EH (cell line): ENCODE results near the gene GSE1.
A peak's percentile ranks its signal among the peaks of the same experiment; 100 is the strongest.

ENCODE experiments used
- DNase-seq: peaks from one replicate; pipeline ENCODE4 v3.0.0-alpha.2; 2015; ENCODE audit warnings: low read depth

The GSE1 gene

DNA sequence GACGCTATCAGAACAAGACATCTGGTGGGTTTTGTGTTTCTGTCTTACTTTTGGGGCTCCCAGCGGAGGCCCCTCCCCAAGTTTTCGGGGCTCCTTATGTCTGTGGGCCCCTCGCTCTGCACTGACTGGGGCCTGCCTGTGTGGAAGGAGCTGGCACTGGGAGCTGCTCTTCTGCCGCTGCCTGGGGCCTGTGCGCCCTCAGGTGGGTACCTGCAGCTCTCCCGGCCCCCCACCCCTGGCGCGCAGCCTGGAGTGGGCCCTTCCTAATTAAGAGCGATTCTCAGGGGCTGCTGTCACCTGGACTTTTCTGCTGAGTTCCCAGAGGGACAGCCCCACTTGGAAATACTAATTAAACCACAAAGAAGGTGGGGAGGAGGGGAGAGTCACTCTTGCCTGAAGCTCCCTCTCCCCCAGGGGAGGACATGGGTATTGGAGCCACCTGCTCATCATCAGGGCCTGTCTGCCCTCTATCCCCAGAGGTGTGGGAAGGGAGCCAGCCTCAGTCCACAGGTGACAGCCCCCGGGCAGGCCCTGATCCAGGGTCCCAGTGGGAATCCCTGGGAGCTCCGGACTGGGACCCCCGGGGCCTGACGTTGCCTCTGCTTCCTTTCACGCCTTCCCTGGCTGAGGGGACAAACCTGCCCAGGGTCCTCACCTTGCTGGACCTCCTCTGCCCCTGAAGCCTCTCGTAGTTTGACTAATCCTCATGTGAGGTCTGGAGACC lies 36.5 kb downstream of the GSE1 start:
- DNase-seq, result no peak

DNA sequence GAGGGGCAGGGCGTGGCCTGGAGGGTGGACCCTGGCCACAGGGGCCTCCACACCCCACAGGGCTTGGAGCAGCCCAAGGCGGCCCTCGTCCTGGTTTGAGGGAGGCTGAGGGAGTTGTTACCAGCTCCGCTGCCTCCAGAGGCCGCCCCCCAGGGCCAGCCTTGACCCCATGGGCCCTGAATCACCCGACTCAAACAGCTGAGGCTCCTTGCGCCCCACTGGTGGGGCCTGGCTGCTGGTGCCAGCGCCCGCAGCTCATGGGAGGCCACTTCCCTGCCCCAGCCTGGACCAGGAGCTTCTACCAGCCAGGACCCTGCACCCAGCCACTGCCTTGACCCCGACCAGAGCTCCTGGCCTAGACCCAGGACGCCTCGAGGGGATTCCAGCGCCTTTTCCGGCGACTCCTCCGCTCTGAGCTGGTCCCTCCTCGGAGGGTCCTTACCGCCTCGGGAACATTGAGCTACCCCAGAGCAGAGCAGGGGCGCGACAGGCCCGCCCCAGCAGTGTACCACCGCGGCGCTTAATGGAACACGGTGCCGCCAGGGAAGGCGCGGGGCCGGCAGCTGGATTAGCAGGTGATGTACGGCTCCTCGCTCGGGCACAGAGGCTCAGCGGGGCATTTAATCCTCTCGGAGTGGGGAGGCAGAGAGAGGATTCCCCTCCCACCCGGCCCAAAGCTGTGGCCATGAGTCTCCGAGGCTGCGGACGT lies 37.2 kb downstream of the GSE1 start:
- no peak for DNase-seq

DNA sequence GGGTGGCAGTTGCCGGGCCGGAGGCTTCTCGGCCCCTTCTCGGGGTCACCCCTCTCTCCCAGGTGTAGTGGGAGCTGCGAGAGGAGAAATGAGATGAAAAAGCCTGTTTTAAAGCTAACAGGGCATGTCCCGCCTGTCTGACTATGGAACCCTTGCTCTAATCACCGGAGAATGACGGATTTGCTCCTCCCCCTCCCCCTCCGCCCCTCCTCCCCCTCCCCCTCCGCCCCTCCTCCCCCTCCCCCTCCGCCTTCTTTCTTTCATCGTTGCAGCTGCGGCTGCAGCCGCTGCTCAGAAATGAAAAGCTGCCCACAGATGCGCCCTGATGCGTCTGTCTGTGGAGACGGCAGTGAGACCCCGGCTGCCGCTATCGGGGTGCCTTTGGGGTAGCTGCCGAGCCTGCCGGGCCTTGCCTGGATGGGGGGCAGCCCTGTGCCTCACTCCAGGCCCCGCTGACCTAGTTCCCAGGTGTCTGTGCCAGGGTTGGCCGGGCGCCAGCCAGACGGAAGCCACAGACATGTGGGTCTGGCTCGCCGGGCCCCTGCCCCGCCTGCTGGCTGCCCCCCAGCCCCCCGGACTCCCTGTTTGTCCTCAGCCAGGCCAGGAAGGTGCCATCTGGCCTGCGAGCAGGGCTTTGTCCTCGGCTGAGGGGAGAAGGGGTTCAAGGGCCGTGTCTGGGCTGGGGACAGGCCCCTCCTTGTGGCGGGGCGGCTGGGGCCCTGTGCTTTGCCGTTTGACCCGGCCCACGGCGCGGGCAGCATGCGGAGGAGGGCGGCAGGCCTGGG lies 37.9 kb downstream of the GSE1 start:
- no peak for DNase-seq

DNA sequence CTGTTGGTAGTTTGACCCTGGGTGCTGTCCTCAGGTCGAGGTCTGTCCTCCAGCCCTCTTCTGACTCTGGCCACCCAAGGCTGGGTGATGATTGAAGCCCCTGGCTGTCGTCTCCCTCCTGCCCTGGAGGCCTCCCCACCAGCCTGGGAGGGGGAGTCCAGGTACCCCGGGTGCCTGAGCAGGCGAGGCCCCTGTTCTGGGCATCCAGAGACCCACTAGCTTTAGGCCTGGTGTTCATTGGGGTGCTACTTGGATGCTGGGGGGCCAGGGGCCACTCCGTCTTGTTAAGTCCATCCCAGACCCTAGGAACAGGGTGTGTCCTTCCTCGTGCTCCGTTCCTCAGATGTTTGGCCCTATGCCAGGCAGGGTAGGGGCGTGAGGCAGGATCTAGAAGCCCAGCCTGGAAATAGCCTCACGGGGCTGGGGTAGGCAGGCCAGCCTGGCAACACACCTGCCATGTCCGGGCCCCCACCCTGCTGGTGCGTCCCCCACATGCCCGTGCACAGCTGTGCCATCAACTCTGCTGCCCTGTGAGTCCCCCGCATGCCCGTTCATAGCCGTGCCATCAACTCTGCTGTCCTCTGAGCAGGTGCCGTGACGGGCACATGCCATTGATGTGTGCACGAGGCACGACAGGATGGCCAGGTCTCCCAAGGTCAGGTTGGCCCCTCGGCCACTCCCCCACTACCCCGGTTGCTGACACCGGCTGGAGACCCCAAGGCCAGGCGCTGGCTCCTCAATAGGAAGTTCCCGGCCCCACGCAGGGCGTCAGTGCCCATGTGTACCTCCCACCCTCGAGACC lies 38.7 kb downstream of the GSE1 start:
- no peak for DNase-seq

DNA sequence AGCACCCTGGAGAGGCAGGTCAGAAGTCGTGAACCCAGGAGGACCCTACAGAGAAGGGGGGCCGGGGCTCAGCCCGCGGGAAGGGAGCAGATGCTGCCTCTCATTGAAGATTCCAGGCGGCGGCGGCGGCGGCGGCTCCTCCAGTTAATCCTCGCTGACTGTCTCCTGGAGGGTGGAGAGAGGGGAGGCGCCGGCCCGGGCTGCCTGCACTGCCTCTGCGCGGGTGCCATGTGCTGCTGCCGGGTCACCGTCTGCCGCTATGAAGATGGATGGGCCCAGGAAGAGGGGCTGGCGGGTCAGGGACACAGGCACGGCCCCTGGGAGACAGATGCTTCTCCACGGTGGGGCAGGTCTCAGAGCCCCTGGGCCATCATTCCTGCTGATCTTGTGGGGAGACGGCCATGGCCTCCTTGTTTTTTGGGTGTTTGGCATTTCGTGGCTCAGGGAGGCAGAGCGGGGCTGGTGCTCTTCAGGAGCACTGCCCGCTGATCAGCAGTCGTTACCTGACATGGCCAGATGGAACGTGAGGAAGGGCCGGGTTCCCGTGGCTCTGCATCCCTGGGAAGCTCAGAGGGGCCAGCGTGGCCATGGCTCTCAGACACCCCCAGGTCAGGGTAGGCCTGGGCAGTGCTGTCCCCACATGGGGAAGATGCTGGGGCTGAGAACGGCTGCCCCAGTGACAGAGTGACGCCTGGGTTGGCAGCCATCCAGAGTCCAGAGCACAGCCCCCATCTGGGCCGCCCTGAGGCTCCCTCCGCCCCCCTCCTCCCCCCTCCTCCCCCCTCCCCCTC lies 39.5 kb downstream of the GSE1 start:
- DNase-seq, result peak; percentile 72

DNA sequence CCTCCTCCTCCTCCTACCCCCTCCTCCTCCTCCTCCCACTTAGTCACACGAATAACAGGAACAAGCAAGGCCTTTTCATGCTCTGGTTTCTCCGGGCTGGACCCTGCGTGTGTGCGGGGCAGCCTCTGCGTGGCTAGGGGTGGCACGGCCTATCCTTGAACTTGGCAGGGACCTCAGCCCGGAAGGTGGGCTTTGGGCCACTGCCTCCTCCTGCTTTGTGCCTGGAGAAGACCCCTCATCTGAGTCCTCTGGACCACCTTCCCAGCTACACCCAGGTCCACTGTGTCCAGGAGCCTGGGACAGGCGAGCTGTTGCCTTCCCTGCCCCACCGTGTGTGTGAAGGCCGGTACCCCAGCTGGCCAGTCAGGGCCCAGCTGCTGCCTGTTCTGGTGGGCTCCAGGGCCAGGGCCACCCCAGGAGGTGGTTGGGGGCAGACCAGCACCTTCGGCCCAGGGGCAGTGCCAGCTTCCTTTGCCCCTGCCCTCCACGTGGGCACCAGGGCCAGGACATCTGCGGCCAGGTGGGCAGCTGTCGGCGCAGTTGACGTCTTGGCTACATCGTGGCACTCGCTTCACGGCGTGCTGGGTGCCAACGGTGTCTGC lies 40.3 kb downstream of the GSE1 start:
- DNase-seq, result no peak

DNA sequence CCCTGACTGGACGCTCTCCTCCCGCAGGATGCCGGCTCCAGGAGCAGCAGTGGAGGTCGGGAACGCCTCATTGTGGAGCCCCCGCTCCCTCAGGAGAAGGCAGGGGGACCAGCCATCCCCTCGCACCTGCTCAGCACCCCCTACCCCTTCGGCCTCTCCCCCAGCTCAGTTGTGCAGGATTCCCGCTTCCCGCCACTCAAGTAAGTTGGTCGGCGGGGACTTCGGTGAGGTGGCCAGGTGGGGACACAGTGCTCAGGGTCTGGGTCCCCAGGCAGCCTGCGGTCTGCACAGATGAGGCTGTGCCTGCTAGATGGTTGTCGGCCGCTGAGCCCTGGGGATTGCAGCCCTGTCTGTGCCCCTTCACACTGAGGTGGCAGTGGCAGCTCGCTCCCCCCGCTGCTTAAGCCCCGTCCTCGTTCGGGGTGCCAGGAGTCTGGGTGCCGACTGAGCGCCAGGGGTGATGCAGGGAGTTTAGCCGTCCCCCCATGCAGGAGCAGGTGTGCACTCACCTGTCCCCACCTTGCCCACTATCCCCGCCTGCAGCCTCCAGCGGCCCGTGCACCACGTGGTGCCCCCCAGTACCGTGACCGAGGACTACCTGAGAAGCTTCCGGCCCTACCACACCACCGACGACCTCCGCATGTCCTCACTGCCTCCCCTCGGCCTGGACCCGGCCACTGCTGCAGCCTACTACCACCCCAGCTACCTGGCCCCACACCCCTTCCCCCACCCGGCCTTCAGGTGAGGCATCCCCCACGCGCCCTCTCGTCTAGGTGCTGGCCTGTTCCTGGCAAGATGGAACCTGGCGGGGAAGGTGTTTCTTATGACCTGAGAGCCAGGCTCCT lies 41.4 kb downstream of the GSE1 start:
- no peak for DNase-seq

DNA sequence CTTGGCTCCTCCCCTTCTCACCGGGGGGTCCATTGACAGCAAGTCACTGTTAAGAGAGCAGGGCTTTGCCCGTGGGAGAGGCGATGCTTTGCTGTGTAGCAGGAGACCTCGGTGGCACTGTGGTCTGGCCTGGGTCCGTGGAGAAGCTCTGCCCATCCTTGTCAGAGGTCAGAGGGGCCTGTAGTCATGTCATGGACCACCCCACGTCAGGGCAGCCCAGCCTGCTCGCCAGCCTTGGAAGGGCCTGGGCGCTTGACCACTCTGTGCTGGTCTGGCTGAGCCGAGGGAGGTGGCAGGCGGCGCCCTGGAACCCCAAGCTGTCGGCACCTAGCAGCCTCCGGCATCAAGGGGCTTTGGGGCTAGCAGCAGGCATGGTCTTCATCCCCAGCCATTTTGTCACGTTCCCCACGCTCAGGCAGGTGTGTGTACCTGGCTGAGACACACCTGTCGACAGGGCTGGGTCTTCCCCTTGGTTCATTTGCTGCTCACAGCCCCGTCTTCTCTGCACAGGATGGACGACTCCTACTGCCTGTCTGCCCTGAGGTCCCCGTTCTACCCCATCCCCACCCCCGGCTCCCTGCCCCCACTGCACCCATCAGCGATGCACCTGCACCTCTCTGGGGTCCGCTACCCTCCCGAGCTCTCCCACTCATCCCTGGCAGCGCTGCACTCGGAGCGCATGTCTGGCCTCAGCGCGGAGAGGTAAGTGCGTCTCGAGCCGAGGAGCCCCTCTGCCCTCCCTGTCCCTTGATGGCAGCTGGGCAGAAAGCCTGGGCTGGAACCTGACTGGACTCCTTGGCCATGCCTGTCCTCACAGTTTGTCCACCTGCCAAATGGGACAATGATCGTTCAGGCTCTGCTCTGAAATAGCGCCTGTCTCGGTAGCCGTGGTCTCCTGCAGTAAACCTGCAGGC lies 42.4 kb downstream of the GSE1 start:
- no peak for DNase-seq

DNA sequence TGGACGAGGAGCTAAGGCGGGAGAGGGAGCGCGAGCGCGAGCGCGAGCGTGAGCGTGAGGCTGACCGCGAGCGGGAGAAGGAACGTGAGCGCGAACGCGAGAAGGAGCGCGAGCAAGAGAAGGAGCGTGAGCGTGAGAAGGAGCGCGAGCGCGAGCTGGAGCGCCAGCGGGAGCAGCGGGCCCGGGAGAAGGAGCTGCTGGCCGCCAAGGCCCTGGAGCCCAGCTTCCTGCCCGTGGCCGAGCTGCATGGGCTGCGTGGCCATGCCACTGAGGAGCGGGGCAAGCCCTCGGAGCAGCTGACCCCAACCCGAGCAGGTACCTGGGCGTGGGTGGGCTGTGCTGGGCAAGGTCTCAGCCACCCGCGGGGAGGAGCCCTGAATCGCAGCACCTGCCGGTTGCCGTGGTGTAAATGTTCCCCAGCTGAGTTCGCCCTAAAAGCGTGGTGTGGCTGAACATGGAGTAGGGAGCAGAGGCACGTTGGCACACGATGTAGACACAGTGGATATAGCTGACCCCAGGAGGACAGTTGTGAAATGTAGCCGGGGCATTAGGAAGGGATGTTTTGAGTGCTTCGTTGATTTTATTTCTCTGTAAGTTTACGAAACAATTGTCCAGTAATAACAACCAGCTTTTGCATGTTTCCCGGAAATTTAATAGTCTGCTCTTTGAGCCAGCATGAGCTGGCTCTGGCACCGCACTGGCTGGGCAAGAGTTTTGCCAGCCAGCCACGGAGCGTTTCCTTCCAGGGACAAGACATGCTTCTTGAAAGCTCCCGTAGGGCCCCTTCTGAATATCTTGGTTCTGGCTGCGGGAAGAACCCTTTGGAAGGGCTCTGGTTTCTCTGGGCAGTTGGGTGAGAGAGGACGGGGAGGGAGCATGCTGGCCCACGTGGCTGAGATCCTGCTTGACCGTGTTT lies 43.5 kb downstream of the GSE1 start:
- no peak for DNase-seq

DNA sequence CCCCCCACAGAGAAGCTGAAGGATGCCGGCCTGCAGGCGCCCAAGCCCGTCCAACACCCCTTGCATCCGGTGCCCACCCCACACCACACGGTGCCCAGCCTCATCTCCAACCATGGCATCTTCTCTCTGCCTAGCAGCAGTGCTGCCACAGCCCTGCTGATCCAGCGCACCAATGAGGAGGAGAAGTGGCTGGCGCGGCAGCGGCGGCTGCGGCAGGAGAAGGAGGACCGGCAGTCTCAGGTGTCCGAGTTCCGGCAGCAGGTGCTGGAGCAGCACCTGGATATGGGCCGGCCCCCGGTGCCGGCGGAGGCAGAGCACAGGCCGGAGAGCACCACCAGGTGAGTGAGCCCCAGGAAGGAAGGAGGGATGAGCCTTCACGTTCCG lies 44.1 kb downstream of the GSE1 start:
- no peak for DNase-seq

DNA sequence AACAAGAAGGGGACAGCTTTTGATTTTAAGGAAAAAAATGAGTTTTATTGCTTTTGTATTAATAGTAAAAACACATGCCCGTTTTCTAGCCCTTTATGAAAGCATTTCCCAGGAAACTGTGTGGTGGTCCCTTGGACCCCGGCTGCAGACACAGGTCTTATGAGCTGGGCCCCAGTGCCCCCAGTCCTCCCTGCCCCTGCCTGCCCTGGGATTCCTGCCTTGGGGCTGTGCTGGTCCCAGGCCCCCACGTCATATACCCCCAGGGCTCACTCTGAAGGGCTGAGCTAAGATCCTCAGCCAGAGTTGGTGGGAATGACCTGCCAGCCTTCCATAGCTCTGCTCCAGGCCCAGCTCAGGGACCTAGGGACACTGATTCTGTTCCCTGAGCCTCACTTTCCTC lies 44.9 kb downstream of the GSE1 start:
- no peak for DNase-seq

DNA sequence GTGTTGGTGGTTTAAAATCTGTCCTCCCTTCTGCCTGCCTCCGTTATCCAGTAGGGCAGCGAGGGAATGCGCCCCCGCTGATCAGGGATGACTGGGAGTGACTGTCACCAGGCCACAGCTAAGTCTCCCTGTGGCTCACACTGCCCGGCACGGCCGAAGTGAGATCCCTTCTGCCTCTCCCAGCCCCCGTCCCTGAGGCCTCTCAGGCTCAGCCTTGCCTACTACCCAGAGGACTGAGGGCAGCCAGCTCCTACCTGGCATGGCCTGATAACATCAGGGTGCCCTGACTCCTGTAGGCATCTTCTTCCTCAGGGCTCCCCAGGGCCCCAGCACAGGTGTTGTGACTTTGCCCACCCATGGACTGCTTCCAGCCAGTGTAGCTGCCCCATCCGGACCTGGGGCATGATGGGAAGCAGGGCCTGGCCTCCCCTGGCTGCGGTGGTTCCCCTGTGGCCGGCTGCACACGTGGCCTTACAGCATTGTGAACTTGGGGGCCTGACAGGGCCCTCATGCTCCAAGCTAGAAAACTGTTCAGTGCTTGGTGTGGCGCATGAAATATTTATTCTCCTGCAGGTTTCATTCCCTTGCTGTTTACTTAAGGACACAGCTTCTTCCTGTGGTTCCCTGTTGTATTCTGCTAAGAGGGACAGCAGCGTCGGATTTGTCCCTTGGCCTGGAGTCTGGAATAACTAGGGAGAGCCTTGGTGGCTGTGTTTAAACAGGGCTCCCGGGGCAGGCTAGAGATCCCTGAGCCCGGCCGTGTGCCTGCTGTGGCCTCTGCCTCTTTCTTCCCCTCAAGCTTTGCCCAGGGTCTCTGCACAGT lies 45.6 kb downstream of the GSE1 start:
- no peak for DNase-seq

DNA sequence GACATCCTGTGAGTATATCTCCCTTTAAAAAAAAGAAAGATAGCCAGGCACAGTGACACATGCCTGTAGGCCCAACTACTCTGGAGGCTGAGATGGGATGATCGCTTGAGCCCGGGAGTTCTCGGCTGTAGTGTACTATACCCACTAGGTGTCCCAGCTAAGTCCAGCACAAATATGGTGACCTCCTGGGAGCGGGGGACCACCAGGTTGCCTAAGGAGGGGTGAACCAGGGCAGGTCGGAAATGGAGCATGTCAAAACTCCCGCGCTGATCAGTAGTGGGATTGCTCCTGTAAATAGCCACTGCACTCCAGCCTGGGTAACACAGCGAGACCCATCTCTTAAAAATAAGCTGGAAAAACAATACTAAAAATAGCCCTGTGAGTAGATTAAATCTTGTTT lies 46.2 kb downstream of the GSE1 start:
- DNase-seq, result no peak

DNA sequence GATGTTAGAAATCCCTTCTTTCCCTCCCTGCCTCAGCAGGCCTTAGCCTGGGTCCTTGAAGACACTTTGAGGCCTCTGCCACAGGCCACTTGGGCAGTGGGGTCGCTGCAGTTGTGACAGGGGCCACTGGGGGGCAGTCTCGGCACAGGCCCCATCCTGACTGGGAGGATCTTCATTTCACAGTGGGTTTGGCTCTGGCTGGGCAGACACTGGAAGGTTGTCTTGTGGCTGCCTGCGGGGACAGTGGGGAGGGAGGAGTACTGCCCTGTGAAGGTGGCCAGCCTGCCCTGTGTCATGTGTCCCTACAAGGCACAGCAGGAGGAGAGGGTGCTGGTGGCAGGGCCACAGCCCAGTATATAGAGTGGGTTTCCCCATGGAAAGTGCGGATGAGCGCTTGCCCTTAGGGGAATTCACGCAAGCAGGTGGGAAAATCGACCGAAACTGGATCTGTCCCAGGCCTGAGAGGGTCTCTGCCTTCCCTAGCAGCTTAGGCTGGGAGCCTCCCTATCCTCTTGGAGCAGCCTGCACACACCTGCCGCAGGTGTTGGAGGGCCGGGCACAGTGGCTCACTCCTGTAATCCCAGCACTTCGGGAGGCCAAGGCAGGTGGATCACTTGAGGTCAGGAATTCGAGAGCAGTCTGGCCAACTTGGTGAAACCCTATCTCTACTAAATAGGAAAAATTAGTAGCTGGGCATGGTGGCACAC lies 46.8 kb downstream of the GSE1 start:
- peak; percentile 61 for DNase-seq

DNA sequence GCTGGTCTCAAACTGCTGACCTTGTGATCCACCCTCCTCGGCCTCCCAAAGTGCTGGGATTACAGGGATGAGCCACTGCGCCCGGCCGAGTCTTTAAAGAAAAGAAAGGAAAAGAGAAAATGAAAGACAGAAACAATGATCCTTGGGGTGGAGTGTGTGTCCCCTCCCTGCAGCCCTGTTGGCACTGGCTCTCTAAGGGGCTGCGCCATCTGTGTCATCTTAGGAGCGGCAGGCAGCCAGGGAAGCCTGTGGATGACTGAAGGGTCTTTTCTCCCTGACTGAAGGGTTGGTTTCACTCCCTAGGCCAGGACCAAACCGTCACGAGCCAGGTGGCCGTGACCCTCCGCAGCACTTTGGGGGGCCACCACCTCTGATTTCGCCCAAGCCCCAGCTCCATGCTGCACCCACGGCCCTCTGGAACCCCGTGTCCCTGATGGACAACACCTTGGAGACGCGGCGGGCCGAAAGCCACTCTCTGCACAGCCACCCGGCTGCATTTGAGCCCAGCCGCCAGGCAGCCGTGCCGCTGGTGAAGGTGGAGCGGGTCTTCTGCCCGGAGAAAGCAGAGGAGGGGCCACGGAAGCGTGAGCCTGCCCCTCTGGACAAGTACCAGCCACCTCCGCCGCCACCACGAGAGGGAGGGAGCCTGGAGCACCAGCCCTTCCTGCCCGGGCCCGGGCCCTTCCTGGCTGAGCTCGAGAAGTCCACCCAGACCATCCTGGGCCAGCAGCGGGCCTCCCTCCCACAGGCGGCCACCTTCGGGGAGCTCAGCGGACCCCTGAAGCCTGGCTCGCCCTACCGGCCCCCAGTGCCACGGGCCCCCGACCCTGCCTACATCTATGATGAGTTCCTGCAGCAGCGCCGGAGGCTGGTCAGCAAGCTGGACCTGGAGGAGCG lies 48.0 kb downstream of the GSE1 start:
- DNase-seq, result no peak
